Gastroesophageal sphincter (tissue), 4 donors: ENCODE results near the gene ERAL1. TPM values are rescaled to one million over a fixed set of nuclear protein-coding genes. Genes with fewer than 3 reads are reported as not detected.
"Not testable (repeated sequence)": the region's sequence is repeated elsewhere in the genome, so short reads cannot be mapped to it uniquely, and the experiment has no call there.

Experiments
- ATAC-seq: fragments of 150-250 bp; one replicate; pipeline ENCODE4 v1.9.1; 2016; ENCODE audit warnings: mild to moderate bottlenecking, moderate library complexity
- H3K27ac ChIP-seq, 4 donors: fragments of 200-600 bp; sonication (generic) in 3 of 4; 1 replicate in 3 of 4; 2 replicates in 1 of 4; pipeline ENCODE4 v1.5.1; 2016 to 2019
- H3K27me3 ChIP-seq: fragments of 200-600 bp; sonication (generic); one replicate; pipeline ENCODE4 v1.5.1; 2019
- H3K36me3 ChIP-seq, 2 donors: fragments of 200-600 bp; sonication (generic); one replicate each; pipeline ENCODE4 v1.5.1; 2019; ENCODE audit warnings: control low read depth in 1 of 2
- H3K4me1 ChIP-seq, 3 donors: fragments of 200-600 bp; sonication (generic); 1 replicate in 2 of 3; 2 replicates in 1 of 3; pipeline ENCODE4 v1.5.1; 2016 to 2019; ENCODE audit warnings: control low read depth in 2 of 3
- H3K4me3 ChIP-seq, 2 donors: fragments of 200-600 bp; sonication (generic); one replicate each; pipeline ENCODE4 v1.5.1; 2019; ENCODE audit warnings: mild to moderate bottlenecking in 1 of 2, moderate library complexity in 1 of 2
- H3K9me3 ChIP-seq, 3 donors: fragments of 200-600 bp; sonication (generic); one replicate each; pipeline ENCODE4 v1.5.1; 2017 to 2019; ENCODE audit warnings: control low read depth in 2 of 3
- EP300 ChIP-seq: sonication (generic); formaldehyde crosslinking; IDR thresholded peaks from one replicate; pipeline ENCODE4 v1.6.1; 2017; ENCODE audit warnings: antibody characterized with exemption, mild to moderate bottlenecking
- POLR2A ChIP-seq, 2 donors: fragments of 450-650 bp; IDR thresholded peaks; one replicate each; pipeline ENCODE4 v1.6.1; 2017; ENCODE audit warnings: antibody characterized with exemption in 2 of 2, mild to moderate bottlenecking in 2 of 2, moderate library complexity in 1 of 2
- POLR2AphosphoS5 ChIP-seq: sonication (generic); formaldehyde crosslinking; IDR thresholded peaks from one replicate; pipeline ENCODE4 v1.6.1; 2017; ENCODE audit warnings: antibody characterized with exemption
- WGBS, 2 donors: methylation state at CpG; one replicate each; pipeline ENCODE4 v1.1.5; 2018; ENCODE audit warnings: low coverage in 1 of 2; 5-methylcytosine and 5-hydroxymethylcytosine counted together
- total RNA-seq, 4 donors: library from RNA; depleted of rRNA; stranded (reverse); fragments of >200 nt; gene quantifications; one replicate each; pipeline ENCODE4 v1.1.0, GENCODE V29; 2016
- TF ChIP-seq, protein P1 (sequence below), 4 experiments: fragments of 200-600 bp in 2 of 4; fragments of 450-650 bp in 2 of 4; sonication (generic) in 1 of 4; IDR thresholded peaks; one replicate each; pipeline ENCODE4 v1.5.1; 2017 to 2019; ENCODE audit warnings: antibody characterized with exemption in 4 of 4, mild to moderate bottlenecking in 2 of 4, moderate library complexity in 2 of 4

The ERAL1 gene
- total RNA-seq, 4 donors from 2014 or later: 25.8 to 48.3 (median 29.2) TPM

DNA sequence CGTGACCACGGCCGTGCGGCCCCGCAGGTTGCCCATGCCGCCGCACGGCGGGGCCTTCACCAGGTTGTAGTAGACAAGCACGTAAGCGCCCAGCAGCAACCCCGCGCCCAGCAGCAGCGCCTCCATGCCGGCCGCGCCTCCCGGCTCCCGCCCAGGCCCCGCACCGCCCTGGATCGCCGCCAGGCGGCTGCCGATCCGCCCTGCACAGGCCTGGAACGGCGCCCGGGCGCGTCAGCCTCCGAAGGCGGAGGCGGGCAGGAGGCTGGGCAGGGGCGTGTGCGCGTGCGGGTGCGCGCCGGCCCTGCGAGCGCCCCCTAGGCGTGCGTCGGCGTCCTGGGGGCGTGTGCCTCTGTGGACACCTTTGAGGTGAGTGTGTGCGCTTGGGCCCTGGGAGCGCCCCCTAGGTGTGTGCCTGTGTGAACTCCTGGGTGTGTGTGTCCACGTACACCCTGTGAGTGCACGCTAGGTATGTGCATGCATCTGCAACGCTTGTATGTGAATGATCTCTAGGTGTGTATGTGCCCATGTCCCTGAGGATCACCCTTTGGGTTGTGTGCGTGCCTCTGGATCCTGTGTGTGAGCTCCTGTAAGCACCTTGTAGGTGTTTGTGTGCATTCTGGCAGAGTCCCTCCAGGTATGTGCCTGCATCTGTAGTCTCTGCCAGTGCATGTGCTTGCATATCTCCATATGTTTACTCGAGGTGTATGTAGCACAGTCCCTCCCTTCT is 48.2 kb downstream of the ERAL1 start, which contains the start of gene DHRS13:
DHRS13 (minus strand) TSS at position 261 of the 727 bp plus-strand sequence; CDS start at position 126, 135 bp downstream.
- WGBS, 2 donors: 0 to 5% methylated on average over 1 to 2 of the region's 55 CpGs

DNA sequence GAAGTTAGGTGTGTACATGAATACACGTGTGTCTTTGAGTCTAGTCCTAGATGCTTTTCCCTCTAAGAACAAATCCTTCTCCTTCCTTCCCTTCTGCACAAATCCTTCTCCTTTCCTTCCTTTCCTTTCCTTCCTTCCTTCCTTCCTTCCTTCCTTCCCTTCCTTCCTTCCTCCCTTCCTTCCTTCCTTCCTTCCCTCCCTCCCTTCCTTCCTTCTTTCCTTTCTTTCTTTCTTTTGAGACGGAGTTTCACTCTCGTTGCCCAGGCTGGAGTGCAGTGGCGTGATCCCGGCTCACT is 48.7 kb downstream of the ERAL1 start:
- Histone ChIP-seq H3K27ac (peak overlapping the region in 1 of 4 donors; percentile 92), H3K36me3 (peaks cover 0 to 33% of the 10 kb centered on the region in 2 donors), H3K4me1 (peaks cover 5 to 60% (median 12%) of the 10 kb centered on the region in 3 donors), H3K4me3 (peak overlapping the region in 1 of 2 donors; percentile 86)
- 49 to 57% methylated on average over 5 of the region's 5 CpGs for WGBS, 2 donors
- not testable (repeated sequence) for ATAC-seq, H3K27me3 ChIP-seq, H3K9me3 ChIP-seq

More for the DNA sequence above, 48.2 kb downstream of the ERAL1 start, which contains the start of gene DHRS13:
- ATAC-seq: peak; percentile 91
- H3K36me3 ChIP-seq: peaks cover 0 to 28% of the 10 kb centered on the region in 2 donors
- H3K4me3 ChIP-seq: peak within 1 kb of the TSS; percentile 44 to 86
- peak within 1 kb of the TSS; percentile 10 to 92 (median 86) for H3K27ac ChIP-seq
- no peaks in the 10 kb centered on the region for H3K27me3 ChIP-seq
- peaks cover 0 to 60% (median 12%) of the 10 kb centered on the region in 3 donors for H3K4me1 ChIP-seq
- no peaks in the 10 kb centered on the region for H3K9me3 ChIP-seq
- TF ChIP-seq POLR2AphosphoS5 (peak; percentile 24), EP300 (no peak), POLR2A (IDR thresholded peaks at IDR 0.05) (peak; percentile 3 to 10)
- TF ChIP-seq, protein P1, sequence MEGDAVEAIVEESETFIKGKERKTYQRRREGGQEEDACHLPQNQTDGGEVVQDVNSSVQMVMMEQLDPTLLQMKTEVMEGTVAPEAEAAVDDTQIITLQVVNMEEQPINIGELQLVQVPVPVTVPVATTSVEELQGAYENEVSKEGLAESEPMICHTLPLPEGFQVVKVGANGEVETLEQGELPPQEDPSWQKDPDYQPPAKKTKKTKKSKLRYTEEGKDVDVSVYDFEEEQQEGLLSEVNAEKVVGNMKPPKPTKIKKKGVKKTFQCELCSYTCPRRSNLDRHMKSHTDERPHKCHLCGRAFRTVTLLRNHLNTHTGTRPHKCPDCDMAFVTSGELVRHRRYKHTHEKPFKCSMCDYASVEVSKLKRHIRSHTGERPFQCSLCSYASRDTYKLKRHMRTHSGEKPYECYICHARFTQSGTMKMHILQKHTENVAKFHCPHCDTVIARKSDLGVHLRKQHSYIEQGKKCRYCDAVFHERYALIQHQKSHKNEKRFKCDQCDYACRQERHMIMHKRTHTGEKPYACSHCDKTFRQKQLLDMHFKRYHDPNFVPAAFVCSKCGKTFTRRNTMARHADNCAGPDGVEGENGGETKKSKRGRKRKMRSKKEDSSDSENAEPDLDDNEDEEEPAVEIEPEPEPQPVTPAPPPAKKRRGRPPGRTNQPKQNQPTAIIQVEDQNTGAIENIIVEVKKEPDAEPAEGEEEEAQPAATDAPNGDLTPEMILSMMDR (IDR thresholded peaks at IDR 0.05): peak; percentile 64 to 88 (median 84)

DNA sequence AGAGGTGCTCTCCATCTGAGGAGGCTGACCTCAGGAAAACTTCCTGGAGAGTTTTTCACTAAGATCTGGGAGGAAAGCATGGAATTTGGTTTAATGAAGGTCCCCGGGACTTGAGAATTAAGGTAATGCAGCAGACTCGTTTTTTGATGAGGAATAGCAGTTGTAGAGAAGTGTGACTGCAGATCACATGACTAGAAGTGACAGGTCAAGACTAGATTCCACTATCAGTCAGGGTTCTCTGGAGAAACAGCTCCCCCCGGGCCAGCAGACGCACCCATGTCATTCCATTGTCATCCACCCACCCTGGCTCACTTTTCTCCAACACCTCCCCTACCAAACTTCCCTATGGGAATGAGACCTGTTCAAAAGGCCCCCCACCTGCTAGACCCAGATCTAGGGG is 50.0 kb downstream of the ERAL1 start:
- Histone ChIP-seq H3K27ac (peak overlapping the region in 1 of 4 donors; percentile 44), H3K27me3 (no peaks in the 10 kb centered on the region), H3K4me3 (no peak overlapping the region), H3K9me3 (no peaks in the 10 kb centered on the region), H3K4me1 (peaks cover 7 to 67% (median 22%) of the 10 kb centered on the region in 3 donors), H3K36me3 (peaks cover 0 to 44% of the 10 kb centered on the region in 2 donors)
- no peak for ATAC-seq
- no peak for TF ChIP-seq POLR2A (IDR thresholded peaks at IDR 0.05)
- TF ChIP-seq, protein P1 (IDR thresholded peaks at IDR 0.05): no peak
- 32% methylated on average over 2 of the region's 4 CpGs; no CpG with 5 or more reads in 1 of the 2 donors for WGBS, 2 donors

DNA sequence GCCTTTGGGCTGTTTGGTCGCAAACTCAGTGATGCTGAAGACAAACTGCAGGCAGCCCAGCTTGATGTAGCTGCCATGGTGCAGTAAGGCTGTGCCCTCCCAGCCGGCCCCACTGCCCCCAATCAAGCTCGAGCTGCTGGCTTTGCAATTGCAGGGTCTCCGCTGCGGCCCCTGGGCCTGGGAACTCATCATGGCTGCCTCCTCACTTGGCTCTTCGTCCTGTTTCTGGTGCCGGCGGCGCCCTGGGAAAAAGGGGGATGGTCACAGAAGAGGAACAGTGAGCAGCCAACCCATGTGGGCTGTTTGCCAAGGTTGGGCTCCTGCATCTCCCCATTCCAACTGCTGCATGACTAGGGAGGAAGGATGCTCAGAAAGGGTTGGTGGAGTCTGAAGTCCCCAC is 51.5 kb downstream of the ERAL1 start:
- H3K4me3 ChIP-seq: no peak overlapping the region
- TF ChIP-seq, protein P1 (IDR thresholded peaks at IDR 0.05): no peak
- TF ChIP-seq POLR2A (IDR thresholded peaks at IDR 0.05) (no peak), POLR2AphosphoS5 (no peak), EP300 (no peak)
- H3K27me3 ChIP-seq: no peaks in the 10 kb centered on the region
- ATAC-seq: no peak
- peaks cover 0 to 59% of the 10 kb centered on the region in 2 donors for H3K36me3 ChIP-seq
- H3K4me1 ChIP-seq: peaks cover 7 to 61% (median 22%) of the 10 kb centered on the region in 3 donors
- WGBS, 2 donors: no CpG with 5 or more reads among the region's 9 CpGs
- H3K9me3 ChIP-seq: no peaks in the 10 kb centered on the region
- peak overlapping the region in 3 of 4 donors; percentile 80 to 89 (median 81) for H3K27ac ChIP-seq

- ATAC-seq: no peak
- Histone ChIP-seq H3K36me3 (peaks cover 0 to 65% of the 10 kb centered on the region in 2 donors), H3K4me3 (no peak overlapping the region), H3K4me1 (peaks cover 7 to 55% (median 22%) of the 10 kb centered on the region in 3 donors), H3K9me3 (no peaks in the 10 kb centered on the region), H3K27ac (peak overlapping the region in 3 of 4 donors; percentile 80 to 89 (median 81)), H3K27me3 (no peaks in the 10 kb centered on the region)
- 41% methylated on average over 4 of the region's 7 CpGs; no CpG with 5 or more reads in 1 of the 2 donors for WGBS, 2 donors
- TF ChIP-seq POLR2AphosphoS5 (no peak), EP300 (no peak), POLR2A (IDR thresholded peaks at IDR 0.05) (no peak)
- TF ChIP-seq, protein P1 (IDR thresholded peaks at IDR 0.05): no peak
These were observed 52.1 kb downstream of the ERAL1 start for GRCh38 chr17:28906706-28907438.
